HG02981 (cell line): Measurements from ENCODE around the gene RUNX1.

Experiments used
- ATAC-seq: cut with Tn5 transposase; IDR thresholded peaks from one replicate; pipeline ENCODE4 v1.9.1; 2021; ENCODE audit warnings: mild to moderate bottlenecking, moderate library complexity; ENCODE audit not compliant: unreplicated experiment

Gene RUNX1

DNA sequence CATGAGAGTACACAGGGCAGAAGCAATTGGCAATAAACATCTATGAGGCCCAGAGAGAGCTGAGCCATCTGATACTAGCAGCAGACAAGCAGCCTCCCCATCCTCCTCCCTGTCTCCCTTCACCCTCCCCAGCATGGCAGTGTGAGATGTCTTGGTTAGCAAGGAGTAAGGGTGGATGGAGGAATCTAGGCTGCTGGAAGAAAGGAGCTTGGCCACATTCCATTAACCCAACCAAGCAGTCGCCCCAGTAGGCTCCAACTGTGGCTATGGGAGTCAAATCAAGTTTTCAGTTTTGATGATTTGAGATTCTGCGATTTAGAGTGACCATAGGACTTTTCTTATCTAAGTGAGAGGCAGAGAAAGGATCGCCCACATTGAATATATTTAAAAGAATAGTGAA lies 12.9 kb upstream of the RUNX1 start:
- no peak for ATAC-seq

DNA sequence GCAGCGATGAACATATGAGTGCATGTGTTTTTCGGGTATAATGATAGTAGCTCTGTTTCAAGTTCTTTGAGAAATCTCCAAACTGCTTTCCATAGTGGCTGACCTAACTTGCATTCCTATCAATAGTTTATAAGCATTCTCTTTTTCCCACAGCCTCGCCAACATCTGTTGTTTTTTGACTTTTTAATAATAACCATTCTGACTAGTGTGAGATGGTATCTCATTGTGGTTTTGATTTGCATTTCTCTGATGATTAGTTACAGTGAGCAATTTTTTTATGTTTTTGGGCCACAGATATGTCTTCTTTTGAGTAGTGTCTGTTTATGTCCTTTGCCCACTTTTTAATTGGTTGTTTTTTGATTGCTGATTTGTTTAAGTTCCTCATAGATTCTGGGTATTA lies 10.6 kb upstream of the RUNX1 start:
- ATAC-seq = no peak

DNA sequence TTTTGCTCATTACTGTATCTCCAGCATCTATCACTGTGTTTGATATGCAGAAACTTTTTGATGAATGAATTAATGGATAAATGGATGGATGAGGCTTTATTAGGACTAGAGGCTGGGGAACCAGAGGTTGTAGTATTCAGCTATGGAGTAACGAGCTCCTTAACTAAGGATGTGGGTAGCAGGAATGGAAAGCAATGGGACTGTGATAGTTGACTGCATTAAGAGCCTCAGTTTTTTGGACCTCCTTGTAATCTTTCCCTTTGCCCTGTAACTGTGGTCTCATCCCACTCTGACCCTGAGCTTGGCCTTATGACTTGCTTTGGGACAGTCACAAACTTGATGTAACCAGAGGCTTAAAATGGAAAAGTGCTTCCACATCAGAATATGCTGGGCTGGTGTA lies 9.0 kb upstream of the RUNX1 start:
- no peak for ATAC-seq

DNA sequence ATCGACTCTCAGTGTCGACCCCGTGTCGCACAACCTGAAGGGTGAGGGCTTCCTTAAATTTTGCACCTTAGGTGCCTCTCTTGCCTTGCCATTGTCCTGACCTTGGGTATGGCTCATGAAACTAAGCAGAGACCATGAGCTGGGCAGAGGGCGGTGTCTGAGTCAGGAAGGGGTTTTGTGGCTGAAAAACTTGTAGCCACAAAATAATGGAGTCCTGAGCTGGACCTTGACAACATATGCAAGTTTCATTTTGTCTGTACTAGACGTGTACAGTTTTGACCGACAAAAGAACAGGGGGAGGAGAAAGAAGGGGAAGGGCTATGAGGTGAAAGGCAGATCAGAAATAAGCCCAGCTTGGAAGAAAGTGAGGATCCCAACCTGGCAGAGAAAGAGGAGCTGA lies 8.3 kb upstream of the RUNX1 start:
- ATAC-seq = no peak

DNA sequence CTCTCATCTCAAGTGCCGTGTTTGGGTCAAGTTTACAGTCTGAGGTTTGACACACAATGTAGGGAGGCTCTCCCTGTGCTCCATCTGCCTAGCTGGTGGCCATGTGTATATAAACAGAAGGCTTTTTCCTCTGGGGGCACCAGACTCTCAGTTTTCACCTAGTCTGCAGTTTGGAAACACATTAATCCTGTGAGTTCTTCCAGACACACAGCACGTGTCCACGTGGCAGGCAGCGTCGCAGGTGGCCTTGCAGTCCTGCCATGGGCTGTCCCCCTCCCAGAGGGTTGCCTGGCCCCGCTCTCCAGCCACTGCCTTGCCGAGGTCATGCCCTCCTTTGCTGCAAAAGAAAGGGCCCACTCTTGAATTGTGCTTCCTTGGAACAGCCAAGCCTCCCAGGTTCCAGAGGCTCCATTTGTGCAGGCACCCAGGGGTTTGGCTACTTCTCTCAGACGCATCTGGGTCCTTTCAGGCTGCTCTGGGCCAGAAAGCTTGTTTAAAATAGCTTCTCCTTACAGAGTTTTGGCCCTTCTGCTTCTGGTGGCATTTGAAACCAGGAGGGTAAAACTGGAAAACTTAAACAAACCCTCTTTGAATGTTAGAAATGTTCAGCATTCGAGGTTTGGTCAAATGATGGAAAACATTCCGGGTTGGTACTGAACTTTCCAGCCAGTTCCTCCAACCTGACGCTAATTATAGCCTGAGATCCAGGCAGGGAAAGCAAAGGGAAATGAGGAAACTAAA lies 4.4 kb upstream of the RUNX1 start:
- no peak for ATAC-seq

DNA sequence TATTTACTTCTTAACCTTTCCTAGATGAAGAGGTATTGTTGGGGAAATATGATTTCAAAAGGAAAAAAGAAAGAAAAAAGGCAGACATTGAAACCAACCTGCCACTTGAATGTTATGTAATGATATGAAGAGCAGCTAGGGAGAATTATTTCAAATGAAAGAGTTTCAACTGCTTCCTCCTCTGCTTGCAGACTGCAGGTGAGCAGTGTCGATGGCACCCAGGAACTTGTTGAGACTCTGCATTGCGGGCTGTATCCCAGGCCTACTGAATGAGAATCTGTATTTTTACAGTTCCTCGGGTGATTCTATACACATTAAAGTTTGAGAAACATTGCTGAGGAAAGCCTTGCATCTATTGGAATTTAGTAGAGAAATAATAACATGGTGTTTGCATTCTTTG lies 3.7 kb upstream of the RUNX1 start:
- ATAC-seq = no peak

DNA sequence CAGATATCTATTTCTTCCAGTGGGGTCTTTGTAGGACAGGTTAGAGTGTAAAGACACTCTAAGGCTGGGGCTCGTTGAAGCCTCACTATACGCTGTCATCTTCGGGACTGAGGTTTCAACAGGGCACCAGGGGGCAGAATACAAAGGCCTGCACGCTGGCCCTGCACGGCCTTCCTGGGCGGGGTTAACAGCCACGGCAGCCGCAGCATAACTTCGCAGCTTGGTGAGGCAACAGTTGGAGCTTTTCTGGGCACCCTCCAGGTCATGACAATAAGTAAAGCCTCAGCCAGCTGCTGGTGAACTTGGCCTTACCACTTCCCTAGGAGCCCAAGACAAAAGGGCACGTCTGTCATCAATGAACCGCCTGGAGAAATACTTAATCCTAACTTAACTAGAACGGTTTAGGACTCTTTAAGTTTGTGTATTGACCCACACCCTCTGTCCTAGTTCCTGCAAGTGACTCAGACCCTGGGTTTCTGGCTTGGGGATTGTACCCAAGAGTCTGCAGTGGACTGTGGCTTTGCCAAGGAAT lies 2.3 kb upstream of the RUNX1 start:
- no peak for ATAC-seq

DNA sequence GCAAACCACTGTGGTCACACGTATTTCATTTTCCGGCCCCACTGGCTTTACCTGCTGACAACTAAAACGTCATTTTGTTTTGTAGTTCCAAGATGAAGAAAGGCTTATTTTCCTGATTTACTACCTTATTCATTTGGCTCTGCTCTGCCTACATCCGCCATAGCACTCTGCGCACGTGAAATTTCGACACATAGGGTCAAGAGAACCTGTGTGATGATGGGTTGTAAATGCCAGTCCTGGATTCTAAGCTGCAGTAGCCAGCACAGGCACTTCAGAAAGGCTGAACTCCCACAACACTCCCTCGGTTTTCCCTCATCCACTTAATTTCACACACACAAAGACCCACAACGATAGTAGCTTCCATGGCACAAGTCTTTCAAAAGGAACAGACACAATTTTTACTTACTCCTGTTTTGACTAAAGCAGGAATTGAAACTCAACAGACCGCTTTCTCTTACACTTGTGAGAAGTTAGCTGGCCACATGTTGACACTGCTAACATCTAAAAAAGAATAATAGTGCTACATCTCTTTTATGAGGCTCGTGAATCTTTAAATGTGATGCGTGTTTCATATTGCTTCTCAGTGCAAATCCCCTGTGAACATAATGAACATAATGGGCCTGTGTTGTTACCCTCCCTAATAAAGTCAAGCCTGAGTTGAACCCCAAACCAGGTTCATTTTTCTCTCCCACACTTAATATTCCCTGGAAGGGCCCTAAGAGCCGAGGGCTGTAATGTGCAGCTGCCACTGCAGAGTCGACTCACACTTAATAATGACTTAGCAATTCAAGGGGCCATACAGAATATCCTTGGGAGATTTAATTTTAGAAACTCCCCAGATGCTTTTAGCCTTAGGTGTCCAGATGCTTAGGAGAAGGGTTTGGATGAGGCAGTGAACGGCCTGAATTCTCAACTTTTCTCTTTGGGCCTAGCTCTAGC lies 1.5 kb upstream of the RUNX1 start:
- ATAC-seq = no peak

DNA sequence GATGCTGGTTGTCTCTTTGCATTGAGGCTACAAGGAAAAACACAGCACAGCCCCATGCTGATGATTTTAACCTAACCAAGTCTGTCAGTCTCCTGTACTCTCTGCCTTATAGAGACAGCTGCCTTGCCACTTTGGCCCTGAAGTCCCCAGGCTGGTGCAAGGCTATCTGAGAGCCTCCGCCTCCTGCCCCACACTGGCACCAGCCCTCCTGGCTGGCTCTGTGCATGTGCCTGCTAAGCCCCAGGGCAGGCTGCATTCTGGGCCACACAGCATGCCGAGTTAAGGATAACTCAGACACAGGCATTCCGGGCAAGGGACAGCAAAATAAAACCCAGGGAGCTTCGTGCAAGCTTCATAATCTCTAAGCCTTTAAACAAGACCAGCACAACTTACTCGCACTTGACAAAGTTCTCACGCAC lies 910 bp downstream of the RUNX1 start:
- ATAC-seq = no peak

DNA sequence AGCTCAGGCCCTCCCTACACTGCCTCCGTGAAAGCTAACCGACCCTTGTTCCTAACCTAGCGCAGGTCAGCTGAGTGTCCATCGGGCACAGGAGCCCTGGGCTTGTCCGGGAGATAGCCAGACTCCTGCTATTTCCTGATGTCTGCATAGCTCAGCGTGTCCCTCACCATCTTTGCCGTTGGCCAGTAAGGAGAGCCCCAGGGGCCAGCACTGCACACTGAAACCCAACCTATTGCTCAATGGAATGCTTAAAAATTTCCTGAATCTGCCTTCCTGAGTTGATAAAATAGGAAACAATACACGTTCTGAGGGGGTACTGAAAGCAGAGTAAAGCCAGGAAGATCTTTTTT lies 2.2 kb downstream of the RUNX1 start:
- ATAC-seq = no peak

DNA sequence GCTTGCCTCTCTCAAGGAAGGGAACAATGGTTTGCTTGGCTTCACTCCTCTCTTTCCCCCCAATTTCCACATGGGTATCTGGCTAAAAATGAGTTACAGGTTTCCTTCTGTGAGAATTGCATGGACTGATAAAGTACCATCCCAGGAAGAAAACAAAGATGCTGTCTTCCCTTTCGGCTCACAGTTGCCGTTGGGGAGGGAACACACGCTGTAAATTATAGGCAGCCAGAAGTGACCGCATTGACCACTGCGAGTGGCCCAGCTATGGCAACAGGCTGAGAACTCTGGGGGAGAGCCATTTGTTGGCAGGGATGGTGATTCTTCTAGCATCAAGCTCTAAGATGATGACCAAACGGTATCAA lies 2.9 kb downstream of the RUNX1 start:
- ATAC-seq = no peak

DNA sequence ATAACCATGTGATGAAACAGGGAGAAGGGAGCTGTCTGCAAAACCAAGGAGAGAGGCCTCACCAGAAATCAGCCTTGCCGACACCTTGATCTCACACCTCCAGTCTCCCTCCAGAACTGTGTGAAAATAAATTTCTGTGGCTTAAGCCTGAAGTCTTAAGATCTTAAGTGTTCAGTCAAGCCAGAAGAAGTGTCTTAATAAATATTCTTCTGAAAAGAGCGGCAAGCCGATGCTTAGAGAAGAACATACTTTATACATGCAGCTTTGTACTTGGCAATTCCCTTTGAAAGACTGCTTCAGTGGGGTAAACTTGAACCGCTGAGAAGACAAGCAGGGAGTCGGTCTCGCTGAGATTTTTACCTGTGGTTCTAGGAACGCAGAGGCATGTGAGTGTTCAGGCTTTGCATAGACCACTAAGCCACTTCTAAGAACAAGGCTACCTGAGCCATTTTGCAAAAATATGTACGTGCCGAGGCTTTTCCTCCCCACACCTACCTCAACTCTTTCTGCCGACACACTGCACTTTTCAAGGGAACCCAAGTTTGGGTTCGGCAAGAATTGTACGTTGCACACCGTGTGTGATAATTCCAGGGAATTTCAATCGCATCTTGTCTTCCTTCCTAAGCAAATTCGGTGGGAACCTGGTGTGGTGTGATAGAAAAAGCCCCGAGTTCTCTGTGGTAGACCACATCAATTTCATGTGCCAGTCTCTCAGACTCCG lies 3.4 kb downstream of the RUNX1 start:
- no peak for ATAC-seq

DNA sequence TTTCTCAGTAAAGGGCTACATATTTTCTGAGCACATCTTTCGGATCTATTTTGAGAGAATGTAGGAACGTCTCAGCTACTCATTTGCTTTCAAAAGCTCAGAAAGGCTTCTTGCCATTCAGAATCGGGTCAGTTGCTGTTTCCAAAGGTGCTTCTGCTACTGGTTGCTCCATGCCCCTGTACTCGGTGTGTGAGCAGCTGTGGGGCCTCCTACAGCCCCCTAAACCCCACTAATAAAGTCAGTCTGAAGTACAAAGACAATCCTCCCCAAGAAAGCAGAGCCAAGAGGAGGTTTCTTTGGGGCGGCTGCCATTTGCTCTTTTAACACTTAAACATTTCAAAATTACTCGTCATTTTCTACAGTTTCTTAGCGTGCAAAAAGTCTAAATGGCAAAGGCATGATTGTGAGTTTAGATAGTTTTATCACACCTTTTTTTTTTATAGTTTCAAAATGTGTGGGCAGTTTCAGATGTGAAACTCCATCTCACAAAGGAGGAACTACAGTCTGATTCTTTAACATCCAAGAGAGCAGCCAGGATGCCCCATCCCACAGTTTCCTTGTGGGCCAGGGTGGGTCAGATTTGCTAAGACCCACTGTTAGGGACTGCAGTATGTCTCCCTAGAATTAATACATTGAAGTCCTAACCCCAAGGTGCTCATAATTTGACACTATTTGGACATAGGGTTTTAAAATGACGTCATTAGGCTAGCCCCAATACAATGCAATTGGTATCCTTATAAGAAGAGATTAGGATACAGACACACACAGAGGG lies 4.1 kb downstream of the RUNX1 start:
- ATAC-seq = no peak

DNA sequence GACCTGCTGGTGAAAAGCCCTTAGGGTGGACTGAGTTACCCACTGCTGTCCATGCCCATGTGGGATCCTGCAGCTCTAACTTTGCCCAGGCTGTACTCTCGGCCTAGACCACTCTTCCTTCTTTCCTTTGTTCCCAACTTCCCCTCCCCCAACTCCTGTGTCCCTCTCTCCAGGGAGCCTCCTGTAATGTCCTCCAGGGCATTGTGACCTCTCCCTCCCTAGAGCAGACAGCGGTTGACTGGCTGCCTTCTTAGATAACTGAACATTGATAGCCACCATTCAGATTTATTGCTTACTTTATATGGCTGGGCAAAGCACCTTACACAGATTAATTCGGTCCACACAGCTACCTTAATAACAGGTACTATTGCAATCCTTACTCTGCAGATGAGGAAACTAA lies 5.0 kb downstream of the RUNX1 start:
- no peak for ATAC-seq

DNA sequence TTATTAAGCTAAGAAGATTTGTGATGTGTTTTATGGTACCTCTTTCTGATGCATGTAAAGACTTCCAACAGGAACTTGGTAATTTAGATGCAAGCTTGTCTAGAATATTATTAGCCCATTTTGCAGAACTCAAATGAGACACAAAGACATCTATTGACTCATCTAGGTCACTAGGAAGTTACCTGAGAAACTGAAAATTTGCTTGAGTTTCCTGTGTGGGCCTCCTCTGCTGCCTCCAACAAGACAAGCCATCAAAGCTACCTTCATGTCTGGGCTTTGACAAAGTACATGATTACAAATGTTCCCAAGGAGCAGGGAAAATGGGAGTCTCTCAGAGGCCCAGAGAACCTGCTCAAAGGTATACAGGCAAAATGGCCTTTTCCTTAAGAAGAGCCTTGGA lies 5.6 kb downstream of the RUNX1 start:
- ATAC-seq = no peak

DNA sequence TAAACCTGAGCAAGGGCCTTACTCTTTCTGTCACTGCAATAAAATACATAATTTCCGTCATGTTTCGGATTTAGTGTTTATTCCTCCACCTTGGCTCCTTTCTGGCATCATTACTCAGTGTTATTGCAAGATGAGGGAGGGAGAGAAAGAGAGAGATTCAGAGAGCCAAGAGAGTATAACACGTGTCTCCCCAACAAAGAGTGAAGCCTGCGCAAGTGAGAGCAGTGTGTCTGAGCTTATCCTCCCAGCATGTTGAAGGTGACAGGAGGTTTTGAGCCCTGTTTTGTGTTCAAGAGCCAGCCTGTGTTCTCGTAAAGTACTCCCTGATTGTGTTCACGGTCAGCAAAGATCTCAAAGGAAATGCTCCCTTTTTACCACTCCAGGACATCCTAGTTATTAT lies 6.3 kb downstream of the RUNX1 start:
- ATAC-seq = no peak

DNA sequence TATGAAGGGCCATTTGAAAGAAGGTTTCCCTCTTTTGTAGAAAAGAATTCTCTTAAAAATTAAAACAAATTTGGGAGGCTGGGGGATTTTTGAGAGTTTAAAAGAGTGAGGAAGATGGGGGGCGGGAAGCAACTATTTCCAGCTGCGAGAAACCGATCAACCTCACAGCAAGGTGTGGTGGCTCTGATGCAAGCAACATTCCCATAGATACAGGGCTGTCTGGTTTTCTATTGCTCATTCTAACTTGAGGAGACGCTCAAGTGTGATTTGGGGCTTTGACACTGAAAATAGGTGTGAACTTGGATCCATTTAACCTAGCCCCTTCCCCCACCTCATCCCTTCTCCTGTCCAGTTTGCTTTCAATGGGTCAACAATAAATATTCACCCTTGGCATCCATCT lies 7.2 kb downstream of the RUNX1 start:
- no peak for ATAC-seq

DNA sequence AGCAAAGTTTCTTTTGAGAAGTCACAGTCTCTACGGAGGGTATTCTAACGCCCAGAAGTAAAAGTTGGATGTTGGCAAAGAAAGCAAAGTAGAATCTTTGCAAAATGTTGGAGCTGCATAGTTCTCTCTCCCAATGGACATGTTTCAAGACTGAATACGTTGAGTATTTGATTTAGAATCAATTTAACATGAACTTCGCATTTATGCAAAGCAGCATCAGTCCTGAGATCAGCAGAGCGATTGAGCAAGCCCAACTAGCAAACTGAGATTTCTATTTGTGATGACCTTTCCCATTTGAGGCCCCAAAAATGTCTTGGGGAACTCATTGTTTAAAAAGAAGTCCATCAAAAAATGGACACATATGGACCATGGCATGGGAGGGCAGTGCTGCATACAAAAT lies 8.0 kb downstream of the RUNX1 start:
- ATAC-seq = no peak

DNA sequence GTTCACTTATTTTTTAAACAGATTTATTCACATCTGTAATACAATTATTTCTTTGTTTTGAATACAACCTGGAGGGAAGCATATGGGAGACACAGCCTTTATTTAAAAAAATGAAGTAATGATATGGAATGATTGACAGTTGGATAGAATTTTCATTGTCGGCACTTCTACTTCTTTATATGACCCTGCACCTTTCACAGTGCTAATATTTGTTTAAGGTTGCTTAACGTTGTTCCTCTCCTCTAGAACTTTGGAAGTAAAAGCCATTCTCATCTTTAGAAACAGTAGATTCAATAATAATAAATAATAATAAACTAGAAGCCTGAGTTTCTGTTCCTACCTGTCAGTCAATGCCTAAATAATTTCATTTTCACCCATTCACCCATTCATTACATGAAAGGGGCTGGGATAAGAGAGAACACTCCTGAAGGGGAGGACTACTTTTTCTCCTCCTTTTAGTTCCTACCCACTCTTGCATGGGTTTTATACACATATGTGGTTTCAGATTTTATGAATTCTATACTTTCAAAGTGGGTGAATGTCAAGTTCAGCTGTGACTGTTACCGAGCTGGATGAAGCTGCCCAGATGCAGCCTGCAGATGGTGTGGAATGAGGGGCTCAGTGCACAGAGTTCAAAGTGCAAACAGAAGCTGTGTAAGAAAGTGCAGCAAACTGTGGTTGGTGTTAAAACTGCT lies 9.4 kb downstream of the RUNX1 start:
- ATAC-seq = no peak

DNA sequence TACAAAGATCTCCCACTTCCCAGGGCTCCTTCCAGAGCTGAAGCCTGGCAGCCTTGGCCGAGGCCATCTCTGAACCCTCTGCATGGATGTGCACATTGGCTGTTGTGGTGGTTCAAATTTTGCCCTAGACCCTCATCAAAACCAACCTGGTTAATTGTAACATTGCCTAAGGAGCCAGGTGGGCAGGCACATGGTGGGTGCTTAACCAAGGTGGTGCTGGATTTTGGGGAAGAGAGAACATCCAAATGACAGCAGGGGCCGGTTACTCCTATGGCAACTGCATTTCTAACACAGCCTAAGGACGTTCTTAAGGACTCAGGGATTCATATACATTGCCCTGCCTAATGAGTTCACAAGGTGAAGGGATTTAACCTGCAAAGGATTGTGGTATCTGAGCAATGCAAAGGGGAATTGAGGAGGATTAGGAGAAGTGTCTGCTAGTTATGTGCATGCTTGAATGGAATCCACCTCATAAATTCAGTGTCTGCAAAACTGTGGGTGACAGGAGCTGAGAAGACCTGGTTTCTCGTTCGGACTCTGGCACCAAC lies 10.3 kb downstream of the RUNX1 start:
- ATAC-seq = no peak
